GM20000 (cell line): ENCODE results near the gene AQP4.

Source experiments
- DNase-seq: peaks from one replicate; pipeline ENCODE4 v3.0.0; 2012; ENCODE audit warnings: low spot score
- CTCF ChIP-seq: IDR thresholded peaks from 2 replicates; pipeline ENCODE4 v1.5.1; 2012; ENCODE audit warnings: mild to moderate bottlenecking, control low read depth; ENCODE audit errors: extremely low read depth, missing control alignments

Gene AQP4

GRCh38 chr18:26893996-26894395 is 28.5 kb upstream of the AQP4 start:
- no peak for DNase-seq
- no peak for TF ChIP-seq CTCF

GRCh38 chr18:26888259-26888658 is 22.8 kb upstream of the AQP4 start:
- DNase-seq = no peak
- no peak for TF ChIP-seq CTCF

GRCh38 chr18:26875040-26875654 is 9.6 kb upstream of the AQP4 start:
- no peak for DNase-seq
- TF ChIP-seq CTCF = no peak

- DNase-seq = no peak
- TF ChIP-seq CTCF = no peak
These were observed 8.8 kb upstream of the AQP4 start for GRCh38 chr18:26874283-26874682.

GRCh38 chr18:26869640-26870039 is 4.1 kb upstream of the AQP4 start:
- no peak for DNase-seq
- no peak for TF ChIP-seq CTCF

GRCh38 chr18:26868968-26869586 is 3.6 kb upstream of the AQP4 start:
- TF ChIP-seq CTCF = no peak
- DNase-seq = no peak

GRCh38 chr18:26867471-26867870 is 2.0 kb upstream of the AQP4 start:
- DNase-seq = no peak
- no peak for TF ChIP-seq CTCF
